GM12878 (cell line): ENCODE results near the gene GSTA3. TPM values are rescaled to one million over a fixed set of nuclear protein-coding genes. Genes with fewer than 3 reads are reported as not detected.
"Not testable (repeated sequence)": the region's sequence is repeated elsewhere in the genome, so short reads cannot be mapped to it uniquely, and the experiment has no call there.

ENCODE experiments used
- ATAC-seq: fragments of 200-7000 bp; cut with Tn5 transposase; 3 replicates; pipeline ENCODE4 v1.9.1; 2020; ENCODE audit warnings: mild to moderate bottlenecking, moderate library complexity
- BruUV-seq: library from RNA; stranded (reverse); fragments of 400-500 nt; replicated peaks from 2 replicates; lab custom pipeline; 2021; lab: Mats Ljungman, UMichigan
- CTCF ChIA-PET: fragments of 300-600 bp; sonication (Branson Sonifier 250); formaldehyde crosslinking; extraction: SDS; loops from one replicate; lab custom pipeline; 2021; ENCODE audit warnings: inconsistent platforms; lab: Yijun Ruan, JAX
- POLR2A ChIA-PET: fragments of 350-600 bp; formaldehyde crosslinking; extraction: SDS; loops from one replicate; lab custom pipeline; 2021; ENCODE audit warnings: inconsistent platforms; lab: Charles Lee
- RAD21 ChIA-PET: fragments of 300-600 bp; sonication (Branson Sonifier 250); formaldehyde crosslinking; loops from one replicate; lab custom pipeline; 2023; ENCODE audit warnings: antibody characterized with exemption; ENCODE audit not compliant: unreplicated experiment; lab: Charles Lee
- SMC1A ChIA-PET: fragments of 300-600 bp; sonication (Branson Sonifier 250); formaldehyde crosslinking; loops from one replicate; lab custom pipeline; 2023; ENCODE audit not compliant: unreplicated experiment, uncharacterized antibody; lab: Charles Lee
- DNase-seq: peaks from one replicate; pipeline ENCODE4 v3.0.0-alpha.2; 2011; ENCODE audit warnings: low read depth, low spot score
- FAIRE-seq: peaks from 3 replicates; lab custom pipeline; 2011; peaks lifted over from hg19 to GRCh38; lab: Jason Lieb, UNC
- H2AFZ ChIP-seq: 2 replicates; pipeline ENCODE4 v1.6.0; 2011; ENCODE audit warnings: low read depth, low read length, control low read depth; ENCODE audit not compliant: control insufficient read depth
- H3K27ac ChIP-seq: 2 replicates; pipeline ENCODE4 v1.5.1; 2011; ENCODE audit warnings: control low read depth; ENCODE audit not compliant: control insufficient read depth, insufficient read depth
- H3K27me3 ChIP-seq, 2 experiments: replicated peaks in 1 of 2; 2 replicates each; pipeline versions ENCODE4 v1.6.0 to v1.6.1; 2011; ENCODE audit warnings: low read length in 1 of 2; ENCODE audit not compliant: control insufficient read depth in 2 of 2, insufficient read depth in 2 of 2
- H3K36me3 ChIP-seq, 2 experiments: 2 replicates each; pipeline ENCODE4 v1.5.1; 2011; ENCODE audit warnings: low read length in 1 of 2; ENCODE audit not compliant: control insufficient read depth in 2 of 2, insufficient read depth in 2 of 2
- H3K4me1 ChIP-seq: 2 replicates; pipeline ENCODE4 v1.6.1; 2011; ENCODE audit warnings: mild to moderate bottlenecking, low read length, moderate library complexity, mixed read lengths; ENCODE audit not compliant: control insufficient read depth, insufficient read depth
- H3K4me2 ChIP-seq: 2 replicates; pipeline ENCODE4 v1.6.0; 2011; ENCODE audit warnings: control low read depth; ENCODE audit not compliant: control insufficient read depth, insufficient read depth
- H3K4me3 ChIP-seq: fragments of 200-600 bp; sonication (generic); 2 replicates; pipeline ENCODE4 v1.5.1; 2016
- H3K79me2 ChIP-seq: 2 replicates; pipeline ENCODE4 v1.6.0; 2011; ENCODE audit warnings: low read length; ENCODE audit not compliant: control insufficient read depth, insufficient read depth
- H3K9ac ChIP-seq: 2 replicates; pipeline ENCODE4 v1.8.0; 2011; ENCODE audit warnings: low read length, control low read depth, mixed read lengths; ENCODE audit not compliant: control insufficient read depth, insufficient read depth
- H3K9me3 ChIP-seq: replicated peaks from 3 replicates; pipeline ENCODE4 v1.5.1; 2011; ENCODE audit warnings: mild to moderate bottlenecking, low read length; ENCODE audit not compliant: control insufficient read depth, insufficient read depth
- H4K20me1 ChIP-seq: 2 replicates; pipeline ENCODE4 v1.6.0; 2011; ENCODE audit not compliant: control insufficient read depth, insufficient read depth
- BCL11A ChIP-seq: IDR thresholded peaks from 2 replicates; pipeline ENCODE4 v1.6.1; 2011; ENCODE audit warnings: low read depth, low read length
- EGR1 ChIP-seq, 2 experiments: IDR thresholded peaks; 1 replicate in 1 of 2; 2 replicates in 1 of 2; pipeline ENCODE4 v1.6.1; 2011 to 2012; ENCODE audit warnings: low read depth in 2 of 2, low read length in 2 of 2, borderline replicate concordance in 1 of 2, mild to moderate bottlenecking in 1 of 2, moderate library complexity in 1 of 2
- MLLT1 ChIP-seq: fragments of 450-650 bp; IDR thresholded peaks from 2 replicates; pipeline ENCODE4 v1.6.1; 2016; ENCODE audit warnings: mild to moderate bottlenecking
- NFXL1 ChIP-seq: fragments of 450-650 bp; IDR thresholded peaks from 2 replicates; pipeline ENCODE4 v1.6.1; 2017; ENCODE audit warnings: antibody characterized with exemption, mild to moderate bottlenecking, borderline replicate concordance
- RB1 ChIP-seq: fragments of 450-650 bp; formaldehyde crosslinking; IDR thresholded peaks from 2 replicates; pipeline ENCODE4 v1.6.1; 2017; ENCODE audit warnings: mild to moderate bottlenecking, borderline replicate concordance
- RUNX3 ChIP-seq: IDR thresholded peaks from 2 replicates; pipeline ENCODE4 v1.6.1; 2012; ENCODE audit warnings: low read length, inconsistent platforms
- TAF1 ChIP-seq: IDR thresholded peaks from 2 replicates; pipeline ENCODE4 v1.6.1; 2011; ENCODE audit warnings: mild to moderate bottlenecking, low read depth, low read length, borderline replicate concordance
- WGBS: methylation state at CpG from one replicate; pipeline ENCODE4 v1.1.6; 2016; ENCODE audit warnings: low lambda C conversion rate; ENCODE audit not compliant: insufficient replicate concordance, insufficient coverage; ENCODE audit errors: missing lambda C conversion rate; 5-methylcytosine and 5-hydroxymethylcytosine counted together
- in situ Hi-C: fragments of 300-500 bp; cut with MboI; formaldehyde crosslinking; loops from 9 replicates; pipeline ENCODE4 v1.14.3; 2018; ENCODE audit warnings: mixed read lengths
- intact Hi-C: fragments of 100-400 bp; cut with micrococcal nuclease; formaldehyde crosslinking; loops from one replicate; pipeline ENCODE4 v1.14.2; 2022; ENCODE audit not compliant: unreplicated experiment
- polyA plus RNA-seq, 11 experiments: library from polyadenylated mRNA; depleted of rRNA in 4 of 11; unstranded in 6 of 11; stranded (reverse) in 5 of 11; fragments of >200 nt; fragmentation: Nextera tagmentation in 4 of 11; fragmentation: Illumina TruSeq in 1 of 11; extraction: Ambion mirVana in 4 of 11; extraction: Trizol in 1 of 11; gene quantifications; 1 replicate in 1 of 11; 2 replicates in 10 of 11; pipeline versions ENCODE4 v1.2.1 to v1.2.3, GENCODE V29; 2011 to 2016; ENCODE audit warnings: inconsistent platforms in 2 of 11, missing spikeins in 2 of 11, low read depth in 1 of 11
- total RNA-seq, 4 experiments: library from RNA; depleted of rRNA in 3 of 4; stranded (reverse); fragments of >200 nt in 3 of 4; fragmentation: Illumina TruSeq in 1 of 4; extraction: Trizol in 1 of 4; gene quantifications; 2 replicates each; pipeline versions ENCODE4 v1.2.1 to v1.2.3, GENCODE V29; 2013 to 2021

The GSTA3 gene
- total and polyA plus RNA-seq, 10 of the 15 experiments (the other 5 are each of a cell fraction or from before 2014, with no cell fraction given) = not detected

- CTCF ChIA-PET = not testable (repeated sequence)
Observed at GRCh38 chr6:52918027-52918686, 8.7 kb upstream of the GSTA3 start.

GRCh38 chr6:52914516-52914915 is 5.0 kb upstream of the GSTA3 start:
- ATAC-seq (no peak), DNase-seq (no peak), FAIRE-seq (no peak)
- Histone ChIP-seq H3K9me3 (no peaks in the 10 kb centered on the region), H3K9ac (no peak overlapping the region), H3K79me2 (no peaks in the 10 kb centered on the region), H3K4me1 (no peaks in the 10 kb centered on the region), H3K36me3 (no peaks in the 10 kb centered on the region), H3K4me3 (no peak overlapping the region), H3K4me2 (no peak overlapping the region), H3K27ac (no peak overlapping the region)
- intact Hi-C loops = no loop called here
- ChIA-PET SMC1A (no interaction called here), POLR2A (no interaction called here)
- no peak for TF ChIP-seq EGR1 (IDR thresholded peaks at IDR 0.05; ENCODE audit: borderline replicate concordance in 1 of 2, low read depth in 2 of 2, low read length in 2 of 2)
- no peak for TF ChIP-seq NFXL1
- no peak for TF ChIP-seq RB1
- no peak for TF ChIP-seq TAF1
- no peak for TF ChIP-seq BCL11A
- no peak for TF ChIP-seq RUNX3
- TF ChIP-seq MLLT1 = no peak
- TF ChIP-seq, all 136 proteins: peak for 0
- Histone ChIP-seq H3K27me3 (no peaks in the 10 kb centered on the region; a peak in 1 of 4 replicates), H4K20me1 (no peaks in the 10 kb centered on the region), H2AFZ (no peak overlapping the region)
- BruUV-seq = no TSS peak
- RAD21 ChIA-PET = no interaction called here
- in situ Hi-C loops = no loop called here
- CTCF ChIA-PET = no interaction called here

More at GRCh38 chr6:52918027-52918686, 8.7 kb upstream of the GSTA3 start:
- H3K36me3 ChIP-seq, RAD21 ChIA-PET, ATAC-seq, H3K9ac ChIP-seq, POLR2A ChIA-PET, BruUV-seq, in situ Hi-C loops, H3K79me2 ChIP-seq, FAIRE-seq, H3K4me2 ChIP-seq, H3K9me3 ChIP-seq, intact Hi-C loops, H3K4me1 ChIP-seq, H3K4me3 ChIP-seq, SMC1A ChIA-PET, DNase-seq, H3K27me3 ChIP-seq, H4K20me1 ChIP-seq, H2AFZ ChIP-seq, H3K27ac ChIP-seq: not testable (repeated sequence)
- 36% methylated on average over 9 of the region's 9 CpGs for WGBS
